Muscle layer of colon (tissue), 2 donors: ENCODE results near the gene CRYBA1.

Experiments used
- H3K27ac ChIP-seq: one replicate; pipeline ENCODE4 v1.7.0; 2013; ENCODE audit warnings: low read depth, mild to moderate bottlenecking, low read length, moderate library complexity
- H3K27me3 ChIP-seq, 2 donors: one replicate each; pipeline ENCODE4 v1.7.0; 2013; ENCODE audit warnings: low read length in 2 of 2, mild to moderate bottlenecking in 2 of 2; ENCODE audit not compliant: insufficient read depth in 2 of 2, control insufficient read depth in 1 of 2
- H3K36me3 ChIP-seq: one replicate; pipeline ENCODE4 v1.7.0; 2013; ENCODE audit warnings: mild to moderate bottlenecking, low read length; ENCODE audit not compliant: insufficient read depth
- H3K4me1 ChIP-seq: one replicate; pipeline ENCODE4 v1.7.0; 2013; ENCODE audit warnings: mild to moderate bottlenecking, low read length; ENCODE audit not compliant: insufficient read depth
- H3K4me3 ChIP-seq, 2 donors: one replicate each; pipeline ENCODE4 v1.7.0; 2013; ENCODE audit warnings: low read length in 2 of 2, low read depth in 1 of 2, mild to moderate bottlenecking in 1 of 2, moderate library complexity in 1 of 2
- H3K9ac ChIP-seq: one replicate; pipeline ENCODE4 v1.7.0; 2013; ENCODE audit warnings: low read length
- H3K9me3 ChIP-seq: one replicate; pipeline ENCODE4 v1.7.0; 2013; ENCODE audit warnings: mild to moderate bottlenecking, low read length
- donor health status: abdominal sarcoma.
- donor health status: Adenocarcinoma of cecum.

CRYBA1 gene

GRCh38 chr17:29283961-29284360, 37.3 kb downstream of the CRYBA1 start:
- Histone ChIP-seq H3K4me1 (peaks cover 36% of the 10 kb centered on the region), H3K9me3 (no peaks in the 10 kb centered on the region), H3K9ac (no peak overlapping the region), H3K36me3 (peaks cover 38% of the 10 kb centered on the region), H3K27me3 (no peaks in the 10 kb centered on the region), H3K4me3 (no peak overlapping the region), H3K27ac (no peak overlapping the region)

GRCh38 chr17:29289852-29290251, 43.2 kb downstream of the CRYBA1 start:
- Histone ChIP-seq H3K36me3 (peaks cover 18% of the 10 kb centered on the region), H3K27me3 (no peaks in the 10 kb centered on the region), H3K9ac (no peak overlapping the region), H3K4me1 (peaks cover 49% of the 10 kb centered on the region), H3K9me3 (no peaks in the 10 kb centered on the region), H3K4me3 (no peak overlapping the region), H3K27ac (no peak overlapping the region)

GRCh38 chr17:29291163-29291752, 44.6 kb downstream of the CRYBA1 start:
- Histone ChIP-seq H3K9ac (peak overlapping the region; percentile 66), H3K36me3 (peaks cover 7% of the 10 kb centered on the region), H3K4me1 (peaks cover 44% of the 10 kb centered on the region), H3K4me3 (peak overlapping the region; percentile 55 to 95), H3K9me3 (no peaks in the 10 kb centered on the region), H3K27ac (peak overlapping the region; percentile 97), H3K27me3 (no peaks in the 10 kb centered on the region)

- no peaks in the 10 kb centered on the region for H3K9me3 ChIP-seq
- peaks cover 41% of the 10 kb centered on the region for H3K4me1 ChIP-seq
- H3K27ac ChIP-seq: peak overlapping the region; percentile 100
- no peaks in the 10 kb centered on the region for H3K27me3 ChIP-seq
- peak overlapping the region; percentile 66 for H3K9ac ChIP-seq
- H3K4me3 ChIP-seq: peak overlapping the region; percentile 95 to 98
- H3K36me3 ChIP-seq: no peaks in the 10 kb centered on the region
These were observed 45.7 kb downstream of the CRYBA1 start for GRCh38 chr17:29292071-29292991.

GRCh38 chr17:29292992-29293889, 46.6 kb downstream of the CRYBA1 start:
- Histone ChIP-seq H3K9ac (peak overlapping the region; percentile 96), H3K4me1 (peaks cover 38% of the 10 kb centered on the region), H3K27me3 (no peaks in the 10 kb centered on the region), H3K9me3 (no peaks in the 10 kb centered on the region), H3K4me3 (peak overlapping the region; percentile 95 to 98), H3K36me3 (no peaks in the 10 kb centered on the region), H3K27ac (peak overlapping the region; percentile 100)

- no peaks in the 10 kb centered on the region for H3K27me3 ChIP-seq
- H3K9ac ChIP-seq: peak within 1 kb of the TSS; percentile 96
- peaks cover 30% of the 10 kb centered on the region for H3K4me1 ChIP-seq
- peak within 1 kb of the TSS; percentile 95 to 98 for H3K4me3 ChIP-seq
- no peaks in the 10 kb centered on the region for H3K36me3 ChIP-seq
- H3K27ac ChIP-seq: peak within 1 kb of the TSS; percentile 100
- no peaks in the 10 kb centered on the region for H3K9me3 ChIP-seq
These were observed 47.4 kb downstream of the CRYBA1 start, which contains the start of gene NUFIP2 for GRCh38 chr17:29293890-29294579. Gene NUFIP2 (minus strand): TSS chr17:29294148. CDS start chr17:29294059, 89 bp downstream.

- Histone ChIP-seq H3K27ac (peak overlapping the region; percentile 93), H3K4me3 (peak overlapping the region; percentile 64 to 67), H3K27me3 (no peaks in the 10 kb centered on the region), H3K36me3 (no peaks in the 10 kb centered on the region), H3K4me1 (peaks cover 26% of the 10 kb centered on the region), H3K9ac (peak overlapping the region; percentile 81), H3K9me3 (no peaks in the 10 kb centered on the region)
These were observed 47.9 kb downstream of the CRYBA1 start for GRCh38 chr17:29294580-29294900.

- no peak overlapping the region for H3K9ac ChIP-seq
- H3K27ac ChIP-seq: no peak overlapping the region
- H3K36me3 ChIP-seq: no peaks in the 10 kb centered on the region
- no peaks in the 10 kb centered on the region for H3K27me3 ChIP-seq
- H3K4me3 ChIP-seq: no peak overlapping the region
- no peaks in the 10 kb centered on the region for H3K9me3 ChIP-seq
- peaks cover 18% of the 10 kb centered on the region for H3K4me1 ChIP-seq
These were observed 48.8 kb downstream of the CRYBA1 start for GRCh38 chr17:29295420-29295819.

- Histone ChIP-seq H3K27ac (no peak overlapping the region), H3K9ac (no peak overlapping the region), H3K27me3 (no peaks in the 10 kb centered on the region), H3K4me1 (peaks cover 6% of the 10 kb centered on the region), H3K36me3 (no peaks in the 10 kb centered on the region), H3K9me3 (no peaks in the 10 kb centered on the region), H3K4me3 (no peak overlapping the region)
These were observed 52.4 kb downstream of the CRYBA1 start for GRCh38 chr17:29299031-29299430.

- H3K36me3 ChIP-seq: no peaks in the 10 kb centered on the region
- H3K4me3 ChIP-seq: no peak overlapping the region
- H3K4me1 ChIP-seq: no peaks in the 10 kb centered on the region
- H3K27ac ChIP-seq: no peak overlapping the region
- H3K27me3 ChIP-seq: no peaks in the 10 kb centered on the region
- H3K9ac ChIP-seq: no peak overlapping the region
- no peaks in the 10 kb centered on the region for H3K9me3 ChIP-seq
These were observed 56.7 kb downstream of the CRYBA1 start for GRCh38 chr17:29303386-29303785.
